Posterior cingulate gyrus (tissue), 11 donors: Measurements from ENCODE around the gene FZD10.
A peak's percentile ranks its signal among the peaks of the same experiment; 100 is the strongest.

Experiments used
- DNase-seq, 10 donors: peaks; one replicate each; pipeline versions ENCODE4 v3.0.0 to v3.0.0-alpha.2; 2020 to 2021; ENCODE audit warnings: mixed read lengths in 3 of 10
- intact Hi-C: fragments of 100-400 bp; cut with DNase I; formaldehyde crosslinking; loops from one replicate; pipeline ENCODE4 v1.15.1; 2023

The FZD10 gene

DNA sequence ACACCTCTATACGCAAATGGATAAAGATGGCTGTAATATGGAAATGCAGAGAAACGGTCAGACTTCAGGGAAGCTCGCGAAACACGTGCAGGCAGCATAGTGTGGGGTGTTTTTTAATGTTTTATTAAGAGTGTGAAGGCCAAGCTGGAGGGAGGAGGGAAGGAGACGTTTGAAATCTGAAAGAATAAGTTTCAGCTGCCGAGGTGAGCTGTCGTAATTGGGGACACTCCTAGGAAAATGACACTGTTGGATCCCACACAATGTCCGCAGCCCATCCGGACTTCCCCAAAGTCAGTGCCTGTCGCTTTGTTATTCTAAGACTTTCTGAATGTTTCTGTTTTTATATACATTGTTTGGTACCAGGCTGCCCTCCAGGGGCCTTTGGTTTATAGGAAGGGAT is 8.3 kb downstream of the FZD10 start:
- DNase-seq = no peak
- intact Hi-C loops = no loop called here

DNA sequence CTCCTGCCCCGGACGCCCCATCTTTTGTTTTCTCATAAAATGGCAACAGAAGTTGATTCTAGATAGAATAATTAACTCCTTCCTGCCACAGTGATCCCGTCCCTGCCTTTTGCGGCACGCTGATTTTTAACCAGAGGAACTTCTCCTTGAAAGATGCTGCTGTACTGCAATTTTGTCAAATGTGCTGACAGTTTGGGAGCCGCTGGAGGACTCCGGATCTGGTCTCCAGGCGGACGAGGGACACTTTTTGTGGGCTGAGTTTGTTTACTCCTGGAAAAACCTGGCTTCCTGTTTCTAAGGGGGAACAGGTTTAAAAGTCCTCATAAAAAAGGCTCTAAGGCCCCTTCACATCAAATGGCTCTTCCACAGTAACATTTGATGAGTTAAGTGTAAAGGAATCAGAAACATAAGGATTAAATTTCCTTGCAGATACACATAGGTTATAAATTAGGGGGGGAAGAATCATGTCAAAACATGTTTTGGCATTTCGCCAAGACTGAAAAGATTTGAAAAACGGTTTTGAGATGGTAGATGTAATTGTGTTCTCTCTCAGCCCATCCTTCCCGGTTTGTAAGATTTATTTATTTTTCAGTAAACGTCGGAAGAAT is 15.5 kb downstream of the FZD10 start:
- peak in 1 of 10 donors; percentile 43 for DNase-seq
- intact Hi-C loops = no loop called here

DNA sequence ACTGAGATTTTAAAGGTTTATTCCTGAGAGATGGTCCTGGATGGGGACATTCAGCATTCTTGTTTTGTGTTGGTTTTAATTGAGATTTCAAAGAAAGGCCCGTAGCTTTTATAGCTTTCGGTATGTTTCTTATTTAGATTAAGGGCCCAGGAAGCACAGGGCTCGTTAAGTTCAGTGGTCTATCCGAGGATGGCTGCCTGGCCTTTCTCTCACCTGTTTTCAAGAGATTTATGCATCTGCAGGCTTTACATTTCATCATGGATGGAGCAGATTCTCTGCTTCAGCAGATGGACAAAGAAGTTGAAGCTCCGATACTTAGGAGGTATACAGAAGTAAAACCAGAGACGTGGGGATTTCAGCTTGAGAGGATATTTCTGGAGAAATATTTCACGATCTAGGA is 16.0 kb downstream of the FZD10 start:
- intact Hi-C loops = no loop called here

DNA sequence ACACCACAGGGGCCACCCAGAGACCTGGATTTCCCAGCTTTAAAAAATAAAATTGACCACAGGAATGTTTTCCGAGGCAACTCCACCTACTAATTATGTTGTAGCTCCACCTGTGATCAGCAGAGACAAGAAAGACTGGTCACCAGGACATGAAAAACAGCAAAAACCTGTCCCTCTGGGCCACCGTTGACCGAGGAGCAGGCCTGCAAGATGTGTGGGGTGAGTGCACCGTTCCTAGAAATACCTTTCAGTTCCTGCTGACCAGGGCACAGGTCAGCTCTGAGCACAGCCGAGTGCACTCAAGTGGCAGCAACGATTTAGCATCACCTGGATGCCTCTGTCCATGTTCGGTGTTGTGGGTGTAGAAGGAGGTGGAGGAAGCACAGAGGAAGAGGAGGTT is 16.9 kb downstream of the FZD10 start:
- intact Hi-C loops = no loop called here
- peak in 1 of 10 donors; percentile 39 for DNase-seq

More for the DNA sequence above, 16.0 kb downstream of the FZD10 start:
- DNase-seq = no peak

DNA sequence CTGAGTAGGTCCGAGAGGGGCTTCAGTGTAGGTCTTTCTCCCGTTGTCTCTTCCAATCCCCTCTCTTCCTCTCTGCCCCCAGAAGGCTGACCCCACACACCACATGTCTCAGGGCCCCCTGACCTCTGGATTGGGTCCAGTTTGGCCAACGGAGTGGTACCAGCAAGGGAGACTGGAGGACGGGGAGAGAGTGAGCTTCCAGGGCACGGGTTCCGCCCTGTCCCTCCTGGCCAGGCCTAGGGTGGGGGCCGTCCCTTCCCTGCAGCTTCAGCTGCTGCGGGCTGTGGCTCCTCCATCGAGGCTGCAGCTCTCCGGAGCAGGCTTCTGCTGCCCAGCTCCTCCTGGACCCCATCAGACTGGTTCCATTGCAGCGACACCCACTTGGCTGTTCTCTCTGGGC is 17.4 kb downstream of the FZD10 start:
- intact Hi-C loops = no loop called here
- peak in 1 of 10 donors; percentile 72 for DNase-seq

DNA sequence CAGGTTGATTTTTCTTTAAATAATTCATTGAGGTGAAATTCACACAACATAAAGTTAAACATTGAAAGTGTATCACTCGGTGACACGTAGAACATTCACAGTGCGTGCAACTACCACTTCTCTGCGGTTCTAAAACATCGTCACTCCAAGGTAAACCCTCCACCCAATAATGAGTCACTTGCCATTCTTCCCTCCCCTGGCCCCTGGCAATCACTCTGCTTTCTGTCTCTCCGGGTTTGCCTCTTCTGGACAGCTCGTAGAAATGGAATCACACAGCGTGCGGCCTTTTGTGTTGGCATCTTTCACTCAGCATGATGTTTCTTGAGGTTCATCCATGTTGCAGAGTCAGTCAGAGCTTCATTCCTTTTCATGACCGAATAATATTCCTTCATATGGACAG is 18.9 kb downstream of the FZD10 start:
- peak in 1 of 10 donors; percentile 40 for DNase-seq
- intact Hi-C loops = no loop called here

DNA sequence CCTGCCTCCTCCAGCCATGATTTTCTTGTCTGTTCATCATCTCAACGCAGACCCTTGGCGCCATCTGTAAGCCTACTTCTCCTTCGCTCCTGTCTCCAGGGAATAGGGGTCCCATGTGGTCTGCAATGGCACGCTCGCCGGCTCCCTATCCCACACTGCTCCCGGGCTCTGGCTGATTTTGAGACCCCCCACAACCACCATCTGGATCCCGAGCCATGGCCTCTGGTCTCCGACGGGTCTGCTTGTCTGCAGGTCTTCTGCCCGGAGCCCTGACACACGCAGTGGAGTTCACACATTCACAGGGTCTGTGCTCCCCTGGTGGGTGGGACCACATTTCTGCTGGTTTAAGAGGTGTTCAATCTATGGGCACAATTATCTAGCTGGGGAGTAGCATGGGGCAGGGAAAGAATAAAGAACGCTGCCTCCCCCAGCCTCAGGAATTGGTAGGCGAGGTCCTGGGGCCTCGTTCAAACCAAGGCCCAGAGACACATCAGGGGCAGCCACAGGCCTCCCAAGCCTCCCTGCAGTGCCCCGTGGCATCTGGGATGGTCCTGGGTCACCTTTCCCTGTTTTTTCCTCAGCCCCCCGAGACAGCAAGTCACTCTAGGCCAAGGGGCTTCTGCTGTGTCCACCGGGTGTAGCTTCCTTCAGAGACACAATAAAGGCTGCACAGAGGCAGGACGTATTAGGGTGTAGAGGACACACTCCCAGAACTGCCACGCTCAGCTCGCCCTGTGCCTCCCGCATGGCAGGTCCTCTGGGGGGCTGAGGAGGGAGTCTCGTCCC is 21.5 kb downstream of the FZD10 start:
- intact Hi-C loops = no loop called here
- DNase-seq = peak in 1 of 10 donors; percentile 51

DNA sequence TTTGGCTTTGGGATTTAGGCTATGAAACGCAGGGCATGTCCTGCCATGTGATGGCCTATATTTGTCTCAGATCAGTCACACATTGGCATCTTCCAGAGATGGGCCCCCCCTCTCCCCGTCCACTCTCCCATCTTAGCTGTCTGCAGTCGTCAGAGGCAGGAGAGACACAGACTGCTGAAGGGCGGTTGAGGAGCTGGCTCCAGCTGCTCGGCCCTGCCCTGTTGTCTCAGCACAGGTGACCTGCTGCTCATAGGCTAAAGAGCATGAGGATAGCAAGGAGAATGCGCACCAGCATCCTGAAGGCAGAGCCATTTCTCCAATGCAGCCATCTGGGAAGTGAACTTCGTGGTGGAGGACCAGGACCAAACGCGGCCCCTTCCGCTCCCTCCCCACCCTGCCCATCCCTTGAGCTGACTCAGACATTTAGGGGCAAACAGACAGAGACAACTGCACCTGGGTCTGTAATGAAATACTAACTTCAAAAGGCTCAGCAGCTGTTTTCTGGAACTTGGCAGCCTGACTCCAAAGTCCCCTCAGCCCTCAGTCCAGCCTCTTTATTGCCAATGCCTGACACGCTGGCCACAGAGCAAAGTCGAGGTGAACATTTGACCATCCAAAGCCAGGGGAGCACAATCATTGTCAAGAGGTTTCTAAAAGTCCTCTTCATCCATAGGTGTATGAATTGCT is 22.3 kb downstream of the FZD10 start:
- DNase-seq = peak in 1 of 10 donors; percentile 49
- intact Hi-C loops = no loop called here

DNA sequence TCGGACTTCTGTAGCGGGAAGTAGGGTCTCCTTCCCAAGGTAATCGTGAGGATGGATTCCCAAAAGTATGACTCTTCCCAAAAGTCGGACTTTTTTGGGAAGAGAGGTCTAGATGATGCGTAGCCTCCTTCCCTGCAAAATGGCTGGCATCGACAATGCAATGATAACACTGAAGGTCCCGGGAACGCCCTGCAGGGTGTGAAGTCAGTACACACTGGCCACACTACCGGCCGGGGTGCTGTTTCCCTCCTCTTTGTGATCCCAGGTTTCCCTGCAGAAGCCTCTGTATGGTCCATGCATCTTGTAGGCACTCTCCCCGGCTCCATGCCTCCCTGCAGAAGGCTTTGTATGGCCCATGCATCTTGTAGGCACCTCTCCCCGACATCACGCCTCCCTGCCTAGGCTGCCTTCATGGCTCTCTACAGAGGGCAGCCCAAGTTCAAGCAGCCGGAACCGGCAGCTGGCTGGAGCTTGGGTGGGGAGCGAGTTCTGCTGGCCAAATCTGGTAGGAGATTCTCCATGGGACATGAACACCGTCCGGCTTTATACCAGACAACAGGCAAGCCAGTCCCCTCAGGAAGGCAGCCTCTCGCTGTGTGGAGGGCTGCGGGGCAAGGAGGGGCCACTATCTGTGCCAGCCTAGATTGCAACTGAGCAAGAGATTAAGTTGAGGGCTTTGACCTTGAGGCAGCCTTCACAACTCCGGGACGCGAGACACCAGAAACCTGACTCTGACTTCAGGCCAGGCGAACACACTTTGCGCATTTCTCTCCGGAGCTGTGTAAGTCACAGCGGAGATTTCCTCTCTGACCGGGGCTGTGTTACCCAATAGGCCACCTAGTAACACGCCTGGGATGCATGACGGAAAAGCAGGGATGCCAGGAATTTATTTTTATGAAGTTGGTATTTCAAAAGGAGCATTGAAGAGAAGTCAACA is 23.5 kb downstream of the FZD10 start:
- DNase-seq = peak in 1 of 10 donors; percentile 61
- intact Hi-C loops = no loop called here

DNA sequence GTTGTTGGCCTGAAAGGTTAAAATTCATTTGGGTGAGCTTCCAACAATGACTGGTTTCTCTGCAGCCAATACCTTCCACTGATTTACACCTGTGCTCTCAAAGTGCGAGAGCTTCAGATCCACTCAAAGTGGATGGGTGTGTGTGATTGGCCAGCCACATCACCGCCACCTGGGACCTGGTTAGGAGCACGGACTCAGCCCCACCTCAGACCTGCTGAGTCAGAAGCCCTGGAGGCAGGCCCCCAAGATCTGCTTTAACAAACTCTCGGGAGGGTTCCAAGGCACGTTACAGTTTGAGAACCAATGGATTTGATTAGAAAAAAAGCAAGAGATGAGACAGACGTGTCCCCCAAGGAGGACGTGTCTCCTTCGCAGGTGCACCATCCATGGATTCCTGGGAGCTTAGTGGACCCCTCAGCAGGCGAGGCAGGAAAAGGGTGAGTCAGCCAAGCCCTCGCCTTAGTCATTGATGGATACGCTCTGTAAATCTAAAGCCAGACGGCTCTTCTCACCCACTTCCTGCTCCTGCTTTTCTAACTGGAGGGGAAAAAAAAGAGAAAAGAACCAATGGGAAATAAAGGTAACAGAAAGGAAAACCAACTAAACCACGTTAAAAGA is 24.5 kb downstream of the FZD10 start:
- DNase-seq = peak in 1 of 10 donors; percentile 51
- intact Hi-C loops = no loop called here

DNA sequence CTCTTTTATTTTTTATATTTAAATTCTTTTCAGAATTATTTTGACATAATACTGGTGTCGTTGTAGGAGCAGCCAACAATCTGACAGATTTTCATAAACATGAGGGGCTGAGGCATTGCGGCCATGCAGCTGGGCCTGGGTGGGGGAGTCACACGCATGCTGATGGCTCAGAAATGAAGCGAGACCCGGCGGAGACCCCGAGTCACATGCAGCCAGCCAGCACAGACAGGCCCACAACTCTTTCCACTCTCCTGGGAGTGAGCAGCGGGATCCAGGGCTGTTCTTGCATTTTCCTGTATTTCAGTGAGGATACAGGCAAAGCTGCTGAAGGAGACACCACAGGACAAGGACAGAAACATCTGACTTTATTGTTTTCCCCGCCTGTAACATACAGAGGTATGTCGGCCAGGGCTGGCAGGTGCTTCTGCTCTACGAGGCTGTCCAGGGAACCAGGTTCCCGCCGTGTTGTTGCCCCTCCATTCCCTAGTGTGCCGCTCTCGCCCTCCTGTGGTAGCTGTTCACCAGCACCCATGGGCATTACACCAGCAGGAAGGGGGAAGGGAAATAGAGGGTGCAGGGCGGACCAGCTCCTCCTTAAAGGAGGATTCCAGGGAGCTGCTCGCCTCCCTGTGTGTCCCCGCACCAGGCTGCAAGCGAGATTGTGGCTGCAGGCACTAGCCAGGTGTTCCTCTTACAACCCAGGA is 30.5 kb downstream of the FZD10 start:
- DNase-seq = peak in 1 of 10 donors; percentile 67
- intact Hi-C loops = no loop called here

DNA sequence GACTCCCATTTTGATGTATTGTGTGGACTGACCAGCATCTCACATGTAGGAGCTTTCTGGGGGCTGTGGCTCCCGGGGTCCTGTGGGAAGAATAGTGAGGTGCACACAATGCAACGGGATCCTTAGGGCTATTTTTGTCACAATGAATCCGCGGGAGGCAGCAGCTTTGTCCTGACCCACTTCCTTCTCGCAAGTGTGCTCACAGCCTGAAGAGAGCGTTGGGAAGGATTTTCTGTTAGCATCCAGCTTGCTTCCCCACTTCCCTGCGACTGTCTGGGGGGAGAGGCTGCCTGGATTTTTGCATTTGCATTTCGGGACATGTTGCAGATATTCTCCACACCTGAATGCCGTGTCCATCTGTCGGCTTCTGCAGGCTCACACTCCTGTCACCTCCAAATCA is 31.9 kb downstream of the FZD10 start:
- DNase-seq = no peak
- intact Hi-C loops = no loop called here

DNA sequence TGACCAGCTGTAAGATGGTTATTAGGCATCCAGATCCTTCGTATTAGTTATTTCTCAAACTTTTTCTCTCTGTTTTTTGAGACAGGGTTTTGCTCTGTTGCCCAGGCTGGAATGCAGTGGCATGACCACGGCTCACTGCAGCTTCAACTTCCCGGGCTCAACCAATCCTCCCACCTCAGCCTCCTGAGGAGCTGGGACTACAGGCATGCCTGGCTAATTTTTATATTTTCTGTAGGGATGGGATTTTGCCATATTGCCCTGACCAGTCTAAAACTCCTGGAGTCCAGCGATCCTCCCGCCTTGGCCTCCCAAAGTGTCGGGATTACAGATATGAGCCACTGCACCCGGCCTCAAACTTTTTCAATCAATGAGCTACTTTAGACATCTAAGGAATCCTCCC is 33.1 kb downstream of the FZD10 start:
- intact Hi-C loops = no loop called here
- DNase-seq = no peak

DNA sequence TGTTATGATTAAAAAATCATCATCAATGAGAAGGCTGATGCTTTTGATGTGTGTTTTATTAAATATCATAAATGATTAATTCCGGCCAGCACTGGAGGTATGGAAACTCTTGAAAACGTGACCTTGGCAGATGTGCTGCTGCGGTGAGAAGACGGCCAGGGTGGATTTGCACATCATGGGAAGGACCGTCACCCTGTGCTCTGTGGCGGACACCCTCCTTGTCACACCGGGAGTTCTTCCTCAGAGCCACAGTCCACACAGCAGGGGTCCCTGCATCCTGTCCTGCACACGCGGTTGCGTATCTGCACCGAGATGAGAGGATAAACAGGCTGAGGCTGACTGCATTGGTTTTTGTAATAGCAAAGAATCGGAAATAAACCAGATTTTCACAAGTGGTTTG is 33.5 kb downstream of the FZD10 start:
- no peak for DNase-seq
- intact Hi-C loops = no loop called here

DNA sequence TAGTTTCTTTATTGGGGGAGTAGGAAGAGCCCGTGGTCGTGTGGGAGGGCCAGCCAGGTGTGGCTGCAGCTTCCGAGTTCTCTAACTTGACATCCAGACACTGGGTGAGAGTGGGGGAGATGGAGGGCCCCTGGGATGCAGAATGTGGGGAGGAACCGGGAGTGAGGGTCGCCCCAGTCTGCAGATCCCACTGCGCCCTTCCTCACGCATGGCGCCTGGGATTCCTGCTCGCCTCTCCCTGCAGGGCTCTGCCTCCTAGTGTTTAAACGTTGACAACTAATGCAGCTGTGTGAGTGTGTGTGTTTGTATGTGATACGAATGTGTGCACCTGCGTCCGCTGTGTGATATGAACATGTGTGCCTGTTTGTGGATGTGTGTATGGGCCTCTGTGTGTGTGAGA is 34.6 kb downstream of the FZD10 start:
- DNase-seq = no peak
- intact Hi-C loops = no loop called here

DNA sequence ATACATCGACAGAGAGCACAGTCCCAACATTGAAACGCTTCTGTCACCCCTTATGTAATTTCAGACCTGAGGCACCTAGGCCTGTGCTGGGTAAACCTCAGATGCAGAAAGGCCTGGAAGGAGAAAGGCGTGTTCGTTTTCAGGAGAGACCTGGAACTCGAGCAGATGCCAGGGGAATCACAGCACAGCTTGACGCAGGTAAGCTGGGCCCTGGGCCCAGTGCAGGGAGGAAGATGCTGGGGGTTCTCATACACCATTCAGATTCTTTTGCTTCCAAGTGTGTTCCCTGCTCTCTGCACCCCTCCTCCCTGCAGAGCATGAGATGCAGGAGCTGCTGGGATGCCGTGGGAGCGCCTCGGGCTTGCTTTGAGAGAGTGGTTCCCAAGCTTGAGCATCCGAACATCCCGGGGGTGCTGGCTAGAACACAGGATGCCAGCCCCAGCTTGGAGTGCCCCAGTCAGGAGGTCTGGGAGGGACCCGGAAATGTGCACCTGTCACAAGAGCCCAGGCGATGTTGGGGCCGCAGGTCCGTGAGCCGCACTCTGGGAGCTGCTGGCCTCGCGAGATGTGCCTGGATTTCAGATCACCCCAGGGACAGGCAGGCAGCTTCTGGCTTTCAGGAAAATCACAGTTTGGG is 35.9 kb downstream of the FZD10 start:
- DNase-seq = peak in 1 of 10 donors; percentile 66
- intact Hi-C loops = no loop called here

DNA sequence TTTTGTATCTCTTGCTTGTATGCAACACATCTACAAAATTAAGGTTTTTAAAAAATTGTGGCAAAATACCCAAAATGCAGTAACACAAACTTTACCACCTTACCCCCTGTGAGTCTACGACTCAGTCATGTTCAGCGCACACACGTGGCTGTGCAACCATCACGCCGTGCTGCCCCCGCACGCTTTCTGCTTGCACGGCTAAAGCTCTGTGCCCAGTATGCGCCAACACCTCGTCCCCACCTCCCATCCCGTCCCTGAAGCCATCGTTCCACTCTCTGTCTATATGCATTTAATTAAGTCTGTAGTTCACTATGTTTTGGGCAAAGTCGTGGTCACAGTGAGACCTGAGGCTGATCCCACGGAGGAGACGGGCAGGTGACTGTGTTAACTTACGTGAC is 36.4 kb downstream of the FZD10 start:
- intact Hi-C loops = no loop called here
- DNase-seq = peak in 1 of 10 donors; percentile 63

DNA sequence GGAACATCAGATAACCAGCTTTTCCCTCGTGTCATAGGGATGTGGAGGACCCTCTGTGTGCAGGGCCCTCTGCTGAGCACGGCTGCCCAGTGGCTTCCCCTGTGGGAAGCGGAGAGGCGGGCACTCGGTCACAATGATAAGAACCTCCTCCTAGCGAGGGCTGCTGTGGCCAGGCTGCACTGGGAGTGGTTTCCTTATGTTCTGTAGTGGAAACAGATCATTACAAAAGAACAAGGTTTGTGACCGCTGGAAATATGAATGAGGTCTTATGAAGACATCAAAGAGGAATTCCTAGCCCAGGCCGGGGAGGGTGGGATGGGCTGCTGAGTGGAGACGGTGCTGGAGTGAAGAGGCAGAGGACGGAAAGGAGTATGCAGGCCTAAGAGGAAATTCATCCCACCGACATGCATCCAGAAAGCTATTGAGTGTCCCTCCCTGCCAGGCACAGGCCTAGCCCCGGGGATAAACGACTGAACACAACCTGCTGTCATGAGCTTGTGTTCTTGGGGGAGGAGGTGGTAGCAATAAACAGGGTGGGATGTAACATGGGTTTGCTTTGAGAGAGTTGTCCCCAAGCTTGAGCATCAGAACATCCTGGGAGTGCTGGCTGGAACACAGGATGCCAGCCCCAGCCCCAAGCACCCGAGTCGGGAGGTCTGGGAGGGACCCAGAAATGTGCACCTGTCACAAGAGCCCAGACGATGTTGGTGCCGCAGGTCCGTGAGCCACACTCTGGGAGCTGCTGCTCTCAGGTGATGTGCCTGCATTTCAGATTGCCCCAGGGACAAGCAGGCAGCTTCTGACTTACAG is 37.5 kb downstream of the FZD10 start:
- intact Hi-C loops = no loop called here
- peak in 1 of 10 donors; percentile 52 for DNase-seq
